Hematopoietic multipotent progenitor cell (in vitro differentiated cells): ENCODE measurements around the gene DAZ1. TPM values are rescaled to one million over a fixed set of nuclear protein-coding genes. Genes with fewer than 3 reads are reported as not detected.
"Not testable (repeated sequence)": the region's sequence is repeated elsewhere in the genome, so short reads cannot be mapped to it uniquely, and the experiment has no call there.

ENCODE experiments used
- DNase-seq, 3 donors: peaks; one replicate each; pipeline ENCODE4 v3.0.0-alpha.2; 2011 to 2015; ENCODE audit warnings: low read depth in 2 of 3, low spot score in 2 of 3
- total RNA-seq: library from RNA; depleted of rRNA; stranded (reverse); fragments of >200 nt; gene quantifications from one replicate; pipeline ENCODE4 v1.2.3, GENCODE V29; 2012

The DAZ1 gene
- not detected for total RNA-seq

GRCh38 chrY:23198908-23199307 is at the start of gene DAZ1:
TSS of gene DAZ1 (minus strand) at chrY:23199008. CDS start at chrY:23198800, 208 bp downstream.
- DNase-seq = not testable (repeated sequence)

- DNase-seq = not testable (repeated sequence)
Observed at GRCh38 chrY:23219233-23219632, 20.4 kb upstream of the DAZ1 start, which contains the start of gene DAZ2. TSS of gene DAZ2 (plus strand) at chrY:23219533. CDS start at chrY:23219741, 208 bp downstream.

- not testable (repeated sequence) for DNase-seq
Observed at GRCh38 chrY:23210681-23211080, 11.9 kb upstream of the DAZ1 start.

- not testable (repeated sequence) for DNase-seq
Observed at GRCh38 chrY:23209802-23210495, 11.1 kb upstream of the DAZ1 start.

- DNase-seq = not testable (repeated sequence)
Observed at GRCh38 chrY:23207455-23207854, 8.6 kb upstream of the DAZ1 start.

Other genes starting within 250 kb of the DAZ1 start
- gene BPY2, start 214.7 kb downstream of the DAZ1 start, total RNA-seq = not detected
- not detected for gene DAZ2, start 20.5 kb upstream of the DAZ1 start, total RNA-seq